CD4-positive, alpha-beta T cell (primary cell): ENCODE measurements around the gene KIF21B. TPM values are rescaled to one million over a fixed set of nuclear protein-coding genes. Genes with fewer than 3 reads are reported as not detected.
A peak's percentile ranks its signal among the peaks of the same experiment; 100 is the strongest.

Source experiments
- ATAC-seq: fragments of 200-7000 bp; cut with Tn5 transposase; one replicate; pipeline ENCODE4 v1.10.0; 2022; ENCODE audit warnings: mild to moderate bottlenecking; ENCODE audit not compliant: poor library complexity
- CTCF ChIA-PET: fragments of 350-600 bp; sonication (Branson Sonifier 250); formaldehyde crosslinking; loops from one replicate; lab custom pipeline; 2021; ENCODE audit warnings: antibody characterized with exemption, inconsistent platforms; lab: Charles Lee
- POLR2A ChIA-PET: fragments of 350-600 bp; sonication (Branson Sonifier 250); formaldehyde crosslinking; loops from one replicate; lab custom pipeline; 2021; ENCODE audit warnings: antibody characterized with exemption, inconsistent platforms; lab: Charles Lee
- DNase-seq, 14 experiments: peaks; one replicate each; pipeline ENCODE4 v3.0.0-alpha.2; 2013 to 2020; ENCODE audit warnings: mixed read lengths in 2 of 14
- H3K27ac ChIP-seq, 2 donors: one replicate each; pipeline versions ENCODE4 v1.5.1 to v1.7.0; 2013; ENCODE audit warnings: low read length in 2 of 2, low read depth in 1 of 2, mild to moderate bottlenecking in 1 of 2
- H3K27me3 ChIP-seq, 2 experiments: 1 replicate in 1 of 2; 2 replicates in 1 of 2; pipeline versions ENCODE4 v1.6.1 to v1.7.0; 2013; ENCODE audit warnings: low read length in 2 of 2, control low read depth in 1 of 2, mild to moderate bottlenecking in 1 of 2, moderate library complexity in 1 of 2; ENCODE audit not compliant: insufficient read depth in 2 of 2, control insufficient read depth in 1 of 2
- H3K36me3 ChIP-seq: one replicate; pipeline ENCODE4 v1.6.1; 2013; ENCODE audit warnings: low read length, control low read depth; ENCODE audit not compliant: insufficient read depth
- H3K4me1 ChIP-seq: one replicate; pipeline ENCODE4 v1.6.1; 2013; ENCODE audit warnings: low read length, control low read depth; ENCODE audit not compliant: insufficient read depth
- H3K4me3 ChIP-seq: one replicate; pipeline ENCODE4 v1.5.1; 2013; ENCODE audit warnings: mild to moderate bottlenecking, low read length, moderate library complexity
- H3K9me3 ChIP-seq, 2 experiments: 1 replicate in 1 of 2; 2 replicates in 1 of 2; pipeline versions ENCODE4 v1.6.1 to v1.7.0; 2013; ENCODE audit warnings: low read length in 2 of 2, mild to moderate bottlenecking in 2 of 2, control low read depth in 1 of 2, moderate library complexity in 1 of 2; ENCODE audit not compliant: control insufficient read depth in 1 of 2, insufficient read depth in 1 of 2
- H3K27ac Mint-ChIP-seq: one replicate; pipeline ENCODE4 v1.8.0; 2020; ENCODE audit warnings: mixed read lengths
- H3K27me3 Mint-ChIP-seq: one replicate; pipeline ENCODE4 v1.8.0; 2021; ENCODE audit warnings: mixed read lengths
- H3K36me3 Mint-ChIP-seq: one replicate; pipeline ENCODE4 v1.8.0; 2021; ENCODE audit warnings: low read depth, mixed read lengths
- H3K4me1 Mint-ChIP-seq: one replicate; pipeline ENCODE4 v1.8.0; 2021; ENCODE audit warnings: low read depth, mixed read lengths
- H3K4me3 Mint-ChIP-seq: one replicate; pipeline ENCODE4 v1.8.0; 2020; ENCODE audit warnings: mild to moderate bottlenecking, mixed read lengths
- H3K9me3 Mint-ChIP-seq: one replicate; pipeline ENCODE4 v1.8.0; 2020; ENCODE audit warnings: mixed read lengths
- CTCF ChIP-seq: fragments of 200-600 bp; IDR thresholded peaks from one replicate; pipeline ENCODE4 v1.8.0; 2022; ENCODE audit warnings: antibody characterized with exemption, mild to moderate bottlenecking
- intact Hi-C, 2 experiments: fragments of 100-400 bp; cut with DNase I in 1 of 2; cut with micrococcal nuclease in 1 of 2; formaldehyde crosslinking; loops; one replicate each; pipeline versions ENCODE4 v1.15.1 to v1.9.0; 2023 to 2025; cut with DNase I, micrococcal nuclease
- total RNA-seq, 174 experiments: library from RNA in 2 of 174; stranded (reverse) in 2 of 174; gene quantifications; one replicate each; pipeline ENCODE4 v1.2.3 and lab custom pipeline; 2021 to 2026

Gene KIF21B
- total RNA-seq, 2 experiments from 2014 or later, result 64.5 to 65.4 TPM

- no peak for TF ChIP-seq CTCF
- ChIA-PET POLR2A (interaction anchor here (0.9 to 2.6 kb wide), 8 partner anchors 9 to 350 kb away, joined by 3 to 10 read pairs (median 3); partner anchors contain the start of gene DDX59), CTCF (interaction anchor here (1.3 to 2.8 kb wide), 6 partner anchors 15 to 100 kb away, joined by 4 to 13 read pairs (median 5); no protein-coding TSS in a partner anchor)
- Histone ChIP-seq H3K4me1 (peaks cover 92% of the 10 kb centered on the region), H3K27ac (peak overlapping the region; percentile 80 to 90), H3K27me3 (no peaks in the 10 kb centered on the region), H3K36me3 (peaks cover 6% of the 10 kb centered on the region), H3K4me3 (peak overlapping the region; percentile 67), H3K9me3 (no peaks in the 10 kb centered on the region)
- no peaks in the 10 kb centered on the region for H3K9me3 Mint-ChIP-seq
- DNase-seq (peak; percentile 77 to 97 (median 87)), ATAC-seq (peak; percentile 80)
- intact Hi-C loops, result no loop called here
- H3K36me3 Mint-ChIP-seq, result peaks cover 13% of the 10 kb centered on the region
- H3K4me1 Mint-ChIP-seq, result peaks cover 90% of the 10 kb centered on the region
- no peaks in the 10 kb centered on the region for H3K27me3 Mint-ChIP-seq
- H3K27ac Mint-ChIP-seq, result peak overlapping the region; percentile 90
- H3K4me3 Mint-ChIP-seq, result peak overlapping the region; percentile 94
Observed at GRCh38 chr1:201019321-201019977, 4.1 kb downstream of the KIF21B start.

GRCh38 chr1:201017828-201018163, 5.7 kb downstream of the KIF21B start:
- Mint-ChIP-seq H3K9me3 (no peaks in the 10 kb centered on the region), H3K4me1 (peaks cover 94% of the 10 kb centered on the region), H3K27me3 (no peaks in the 10 kb centered on the region), H3K36me3 (peaks cover 14% of the 10 kb centered on the region), H3K4me3 (peak overlapping the region; percentile 56), H3K27ac (peak overlapping the region; percentile 90)
- peaks cover 6% of the 10 kb centered on the region for H3K36me3 ChIP-seq
- intact Hi-C loops, result no loop called here
- CTCF ChIA-PET, result interaction anchor here (1.9 kb wide), 1 partner anchor 45 kb away, joined by 6 read pairs; no protein-coding TSS in a partner anchor
- no peaks in the 10 kb centered on the region for H3K9me3 ChIP-seq
- H3K4me3 ChIP-seq, result no peak overlapping the region
- DNase-seq (no peak), ATAC-seq (no peak)
- no peak overlapping the region for H3K27ac ChIP-seq
- H3K4me1 ChIP-seq, result peaks cover 100% of the 10 kb centered on the region
- POLR2A ChIA-PET, result interaction anchor here (1.0 kb wide), 1 partner anchor 28 kb away, joined by 3 read pairs; no protein-coding TSS in a partner anchor
- TF ChIP-seq CTCF, result no peak
- H3K27me3 ChIP-seq, result no peaks in the 10 kb centered on the region

GRCh38 chr1:201016943-201017827, 6.3 kb downstream of the KIF21B start:
- Histone ChIP-seq H3K27ac (no peak overlapping the region), H3K4me1 (peaks cover 100% of the 10 kb centered on the region), H3K4me3 (no peak overlapping the region), H3K27me3 (no peaks in the 10 kb centered on the region), H3K36me3 (peaks cover 10% of the 10 kb centered on the region), H3K9me3 (no peaks in the 10 kb centered on the region)
- Mint-ChIP-seq H3K4me1 (peaks cover 94% of the 10 kb centered on the region), H3K36me3 (peaks cover 15% of the 10 kb centered on the region), H3K9me3 (no peaks in the 10 kb centered on the region), H3K27me3 (no peaks in the 10 kb centered on the region), H3K4me3 (peak overlapping the region; percentile 58), H3K27ac (peak overlapping the region; percentile 90)
- no peak for DNase-seq
- no peak for TF ChIP-seq CTCF
- CTCF ChIA-PET, result interaction anchor here (2.2 kb wide), 1 partner anchor 37 kb away, joined by 8 read pairs; no protein-coding TSS in a partner anchor
- POLR2A ChIA-PET, result no interaction called here
- no peak for ATAC-seq
- intact Hi-C loops, result no loop called here
